Trophoblast cell (in vitro differentiated cells and primary cell): Measurements from ENCODE around the gene SCYGR7. TPM values are rescaled to one million over a fixed set of nuclear protein-coding genes. Genes with fewer than 3 reads are reported as not detected.

Source experiments
- DNase-seq, 2 donors: peaks; one replicate each; pipeline ENCODE4 v3.0.0-alpha.2; 2016
- H2AFZ ChIP-seq: 2 replicates; pipeline ENCODE4 v1.6.1; 2013; ENCODE audit warnings: low read length, moderate library complexity, mild to moderate bottlenecking; ENCODE audit not compliant: insufficient read depth, poor library complexity
- H2AK5ac ChIP-seq: 2 replicates; pipeline ENCODE4 v1.6.1; 2013; ENCODE audit warnings: mild to moderate bottlenecking, low read length
- H2BK120ac ChIP-seq: 2 replicates; pipeline ENCODE4 v1.6.1; 2013; ENCODE audit warnings: low read length, mild to moderate bottlenecking, moderate library complexity; ENCODE audit not compliant: insufficient read depth, poor library complexity
- H2BK12ac ChIP-seq: 2 replicates; pipeline ENCODE4 v1.6.1; 2013; ENCODE audit warnings: mild to moderate bottlenecking, low read length, moderate library complexity
- H2BK5ac ChIP-seq: 2 replicates; pipeline ENCODE4 v1.6.1; 2013; ENCODE audit warnings: low read length, low read depth, moderate library complexity, mild to moderate bottlenecking; ENCODE audit not compliant: poor library complexity
- H3K14ac ChIP-seq: 2 replicates; pipeline ENCODE4 v1.6.1; 2013; ENCODE audit warnings: mild to moderate bottlenecking, low read length
- H3K18ac ChIP-seq: 2 replicates; pipeline ENCODE4 v1.6.1; 2013; ENCODE audit warnings: mild to moderate bottlenecking, low read length
- H3K23ac ChIP-seq: 2 replicates; pipeline ENCODE4 v1.6.1; 2013; ENCODE audit warnings: low read length
- H3K27ac ChIP-seq: 2 replicates; pipeline ENCODE4 v1.5.1; 2013; ENCODE audit warnings: low read depth, mild to moderate bottlenecking, inconsistent platforms, low read length, moderate library complexity
- H3K27me3 ChIP-seq: 2 replicates; pipeline ENCODE4 v1.6.1; 2013; ENCODE audit warnings: inconsistent platforms, mild to moderate bottlenecking, low read length, moderate library complexity; ENCODE audit not compliant: insufficient read depth
- H3K36me3 ChIP-seq, 2 experiments: 1 replicate in 1 of 2; 2 replicates in 1 of 2; pipeline ENCODE4 v1.6.1; 2013; ENCODE audit warnings: low read length in 2 of 2, mild to moderate bottlenecking in 2 of 2, moderate library complexity in 1 of 2; ENCODE audit not compliant: insufficient read depth in 2 of 2, control insufficient read depth in 1 of 2
- H3K4ac ChIP-seq: 2 replicates; pipeline ENCODE4 v1.6.1; 2013; ENCODE audit warnings: low read depth, mild to moderate bottlenecking, low read length, moderate library complexity
- H3K4me1 ChIP-seq, 2 experiments: 1 replicate in 1 of 2; 2 replicates in 1 of 2; pipeline ENCODE4 v1.6.1; 2013; ENCODE audit warnings: low read length in 2 of 2, mild to moderate bottlenecking in 2 of 2, moderate library complexity in 1 of 2; ENCODE audit not compliant: insufficient read depth in 2 of 2, control insufficient read depth in 1 of 2
- H3K4me2 ChIP-seq: 2 replicates; pipeline ENCODE4 v1.6.1; 2013; ENCODE audit warnings: inconsistent platforms, mild to moderate bottlenecking, low read length, moderate library complexity
- H3K4me3 ChIP-seq: 2 replicates; pipeline ENCODE4 v1.5.1; 2013; ENCODE audit warnings: mild to moderate bottlenecking, low read depth, low read length, inconsistent platforms
- H3K79me1 ChIP-seq: one replicate; pipeline ENCODE4 v1.6.1; 2013; ENCODE audit warnings: low read length
- H3K79me2 ChIP-seq: 2 replicates; pipeline ENCODE4 v1.6.1; 2013; ENCODE audit warnings: low read length, mild to moderate bottlenecking; ENCODE audit not compliant: control insufficient read depth, insufficient read depth, poor library complexity
- H3K9ac ChIP-seq: 2 replicates; pipeline ENCODE4 v1.6.1; 2013; ENCODE audit warnings: mild to moderate bottlenecking, low read length
- H3K9me3 ChIP-seq: 2 replicates; pipeline ENCODE4 v1.6.1; 2013; ENCODE audit warnings: low read depth, mild to moderate bottlenecking, control low read depth, inconsistent platforms, low read length; ENCODE audit not compliant: insufficient read depth
- H4K12ac ChIP-seq: 2 replicates; pipeline ENCODE4 v1.6.1; 2013; ENCODE audit warnings: low read depth, mild to moderate bottlenecking, low read length, moderate library complexity
- H4K8ac ChIP-seq: 2 replicates; pipeline ENCODE4 v1.6.1; 2013; ENCODE audit warnings: low read depth, mild to moderate bottlenecking, low read length, moderate library complexity
- H4K91ac ChIP-seq: one replicate; pipeline ENCODE4 v1.6.1; 2013; ENCODE audit warnings: low read depth, mild to moderate bottlenecking, low read length, moderate library complexity
- WGBS: extraction: QIAGEN DNeasy Blood & Tissue Kit; methylation state at CpG from one replicate; pipeline ENCODE4 v1.1.7; 2013; ENCODE audit warnings: missing lambda C conversion rate; ENCODE audit not compliant: insufficient read length, insufficient coverage; ENCODE audit errors: extremely low coverage; 5-methylcytosine and 5-hydroxymethylcytosine counted together
- polyA plus RNA-seq: library from polyadenylated mRNA; stranded (reverse); fragments of 200-250 nt; gene quantifications from 2 replicates; pipeline ENCODE4 v1.2.3, GENCODE V29; 2013

Gene SCYGR7, protein sequence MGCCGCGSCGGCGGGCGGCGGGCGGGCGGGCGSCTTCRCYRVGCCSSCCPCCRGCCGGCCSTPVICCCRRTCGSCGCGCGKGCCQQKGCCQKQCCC
- not detected in 2 replicates for polyA plus RNA-seq

DNA sequence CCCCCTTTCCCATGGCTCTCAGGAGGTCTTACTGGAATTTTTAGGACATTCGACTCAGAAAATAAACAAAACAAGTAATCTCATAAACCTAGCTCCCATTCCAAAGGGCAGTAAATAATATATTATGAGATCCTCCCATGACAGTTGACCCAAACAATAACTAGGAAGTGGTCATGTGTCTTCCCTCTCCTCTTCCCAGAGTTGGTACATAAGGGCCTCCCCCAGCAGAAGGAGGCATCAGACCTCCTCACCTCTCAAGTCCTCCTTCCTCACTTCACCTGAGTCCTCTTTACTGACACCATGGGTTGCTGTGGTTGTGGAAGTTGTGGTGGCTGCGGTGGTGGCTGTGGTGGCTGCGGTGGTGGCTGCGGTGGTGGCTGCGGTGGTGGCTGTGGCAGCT is at the start of gene SCYGR7:
Gene SCYGR7, plus strand, starts transcription at position 301 of the 400 bp plus-strand sequence. Its CDS starts 0 bp downstream, at position 301.
- Histone ChIP-seq H3K18ac (no peak within 1 kb of the TSS), H3K23ac (no peak within 1 kb of the TSS), H3K9me3 (no peaks in the 10 kb centered on the region), H3K4me3 (no peak within 1 kb of the TSS), H2AFZ (no peak within 1 kb of the TSS), H3K4me2 (no peak within 1 kb of the TSS), H4K91ac (no peak within 1 kb of the TSS), H3K4ac (no peak within 1 kb of the TSS), H3K4me1 (no peaks in the 10 kb centered on the region), H4K12ac (no peak within 1 kb of the TSS), H3K36me3 (no peaks in the 10 kb centered on the region), H2BK5ac (no peak within 1 kb of the TSS), H2BK120ac (no peak within 1 kb of the TSS), H3K79me1 (no peaks in the 10 kb centered on the region), H3K27me3 (no peaks in the 10 kb centered on the region), H2AK5ac (no peak within 1 kb of the TSS), H3K9ac (no peak within 1 kb of the TSS), H2BK12ac (no peak within 1 kb of the TSS), H3K27ac (no peak within 1 kb of the TSS), H3K14ac (no peak within 1 kb of the TSS), H3K79me2 (no peaks in the 10 kb centered on the region), H4K8ac (no peak within 1 kb of the TSS)
- no peak for DNase-seq
- no CpG with 5 or more reads among the region's 5 CpGs for WGBS

DNA sequence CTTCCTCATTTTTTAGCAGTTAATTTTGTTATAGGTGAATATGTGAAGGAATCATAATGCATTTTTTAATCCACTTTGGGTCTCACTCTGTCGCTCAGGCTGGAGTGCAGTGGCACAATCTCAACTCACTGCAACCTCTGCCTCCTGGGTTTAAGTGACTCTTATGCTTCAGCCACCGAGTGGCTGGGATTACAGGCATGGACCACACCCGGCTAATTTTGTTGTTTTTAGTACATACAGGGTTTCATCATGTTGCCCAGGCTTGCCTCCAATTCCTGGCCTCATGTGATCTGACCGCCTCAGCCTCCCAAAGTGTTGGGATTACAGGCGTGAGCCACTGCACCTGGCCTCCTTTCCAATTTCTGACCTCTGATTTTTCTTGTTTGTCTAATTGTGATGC is 43.9 kb upstream of the SCYGR7 start:
- no peak overlapping the region for H4K12ac ChIP-seq
- H3K27ac ChIP-seq, result no peak overlapping the region
- no peak overlapping the region for H4K91ac ChIP-seq
- no peaks in the 10 kb centered on the region for H3K79me1 ChIP-seq
- peak in 1 of 2 donors; percentile 41 for DNase-seq
- H2AK5ac ChIP-seq, result no peak overlapping the region
- H2BK120ac ChIP-seq, result no peak overlapping the region
- no peak overlapping the region for H3K4ac ChIP-seq
- H2BK5ac ChIP-seq, result no peak overlapping the region
- H2BK12ac ChIP-seq, result no peak overlapping the region
- H3K4me2 ChIP-seq, result no peak overlapping the region
- no peaks in the 10 kb centered on the region for H3K4me1 ChIP-seq
- H3K9ac ChIP-seq, result no peak overlapping the region
- no peak overlapping the region for H3K23ac ChIP-seq
- no peak overlapping the region for H2AFZ ChIP-seq
- no peaks in the 10 kb centered on the region for H3K9me3 ChIP-seq
- H3K79me2 ChIP-seq, result no peaks in the 10 kb centered on the region
- no peak overlapping the region for H3K4me3 ChIP-seq
- no peak overlapping the region for H3K18ac ChIP-seq
- H3K14ac ChIP-seq, result no peak overlapping the region
- H3K27me3 ChIP-seq, result no peaks in the 10 kb centered on the region
- no peak overlapping the region for H4K8ac ChIP-seq
- peaks cover 4% of the 10 kb centered on the region in 2 experiments for H3K36me3 ChIP-seq
- no CpG with 5 or more reads among the region's 5 CpGs for WGBS

DNA sequence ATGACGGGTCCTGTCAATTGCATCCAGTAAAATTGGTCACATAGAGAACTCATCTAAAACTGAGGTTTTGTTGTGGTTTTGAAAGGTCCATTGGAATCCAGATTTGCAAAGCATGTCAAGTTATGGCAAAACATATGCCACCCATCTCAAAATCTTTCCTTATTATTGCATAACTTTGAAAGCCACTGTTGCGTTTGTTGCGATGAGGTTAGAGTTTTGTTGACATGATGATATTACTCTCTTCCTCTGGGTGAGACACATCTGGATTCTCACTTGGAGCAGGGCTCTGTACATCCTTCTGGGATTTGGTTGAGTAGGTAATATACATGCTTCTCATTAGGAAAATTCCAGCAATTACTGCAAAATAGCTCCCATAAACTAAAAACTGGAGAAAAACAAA is 40.9 kb upstream of the SCYGR7 start:
- no peak overlapping the region for H3K9ac ChIP-seq
- no peak overlapping the region for H3K23ac ChIP-seq

DNA sequence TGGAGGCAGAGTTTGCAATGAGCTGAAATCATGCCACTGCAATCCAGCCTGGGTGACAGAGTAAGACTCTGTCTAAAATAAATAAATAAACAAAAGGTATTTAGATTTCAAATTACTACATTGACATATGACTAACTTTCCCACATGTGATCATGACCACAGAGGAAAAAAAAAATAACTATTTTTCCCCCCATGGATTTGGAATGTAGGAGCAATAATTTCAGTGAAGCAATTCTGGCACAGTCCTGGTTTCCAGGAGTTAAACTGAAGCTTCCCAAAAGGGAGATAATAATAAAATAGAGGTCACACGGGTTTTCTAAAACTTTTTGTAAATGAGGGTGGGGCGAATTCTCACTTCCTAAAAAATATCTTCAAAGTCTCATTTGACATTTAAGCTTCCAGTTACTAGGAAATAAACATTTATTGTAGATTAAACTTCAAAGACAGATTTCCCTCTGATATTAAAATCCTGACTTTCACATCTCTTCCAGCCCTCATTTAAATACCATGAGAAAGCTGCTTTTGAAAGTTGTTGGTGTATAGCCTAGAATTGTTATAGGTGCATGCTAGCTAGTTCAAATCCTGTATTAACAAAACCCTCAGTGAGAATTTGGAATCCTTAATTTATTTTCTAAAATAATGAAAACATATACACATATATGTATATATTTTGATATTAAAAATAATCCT is 31.0 kb upstream of the SCYGR7 start:
- H2BK12ac ChIP-seq, result no peak overlapping the region
- H2AK5ac ChIP-seq, result no peak overlapping the region
- H4K12ac ChIP-seq, result no peak overlapping the region
- no peaks in the 10 kb centered on the region for H3K4me1 ChIP-seq
- no peaks in the 10 kb centered on the region for H3K79me2 ChIP-seq
- H3K18ac ChIP-seq, result no peak overlapping the region
- no peak overlapping the region for H3K4ac ChIP-seq
- no peak overlapping the region for H3K14ac ChIP-seq
- no peaks in the 10 kb centered on the region for H3K27me3 ChIP-seq
- H2AFZ ChIP-seq, result no peak overlapping the region
- no peak overlapping the region for H3K4me3 ChIP-seq
- no peak overlapping the region for H3K4me2 ChIP-seq
- H2BK120ac ChIP-seq, result no peak overlapping the region
- H3K9me3 ChIP-seq, result peaks cover 1% of the 10 kb centered on the region
- no peak overlapping the region for H3K23ac ChIP-seq
- H3K79me1 ChIP-seq, result peaks cover 2% of the 10 kb centered on the region
- H4K8ac ChIP-seq, result no peak overlapping the region
- DNase-seq, result no peak
- H3K36me3 ChIP-seq, result peaks cover 5 to 8% of the 10 kb centered on the region in 2 experiments
- no peak overlapping the region for H4K91ac ChIP-seq
- H3K27ac ChIP-seq, result no peak overlapping the region
- WGBS, result no CpG with 5 or more reads among the region's 2 CpGs
- no peak overlapping the region for H3K9ac ChIP-seq
- H2BK5ac ChIP-seq, result no peak overlapping the region

More for the DNA sequence above, 40.9 kb upstream of the SCYGR7 start:
- H2BK12ac ChIP-seq, result no peak overlapping the region
- no peak overlapping the region for H4K8ac ChIP-seq
- DNase-seq, result peak in 1 of 2 donors; percentile 31
- no peak overlapping the region for H3K4ac ChIP-seq
- no peak overlapping the region for H2AFZ ChIP-seq
- H2BK5ac ChIP-seq, result no peak overlapping the region
- no peaks in the 10 kb centered on the region for H3K79me1 ChIP-seq
- no peak overlapping the region for H4K12ac ChIP-seq
- no peaks in the 10 kb centered on the region for H3K27me3 ChIP-seq
- no CpG with 5 or more reads among the region's 3 CpGs for WGBS
- H3K4me3 ChIP-seq, result no peak overlapping the region
- no peak overlapping the region for H3K14ac ChIP-seq
- no peaks in the 10 kb centered on the region for H3K79me2 ChIP-seq
- H3K36me3 ChIP-seq, result peaks cover 4% of the 10 kb centered on the region in 2 experiments
- no peak overlapping the region for H3K27ac ChIP-seq
- no peak overlapping the region for H3K18ac ChIP-seq
- no peaks in the 10 kb centered on the region for H3K4me1 ChIP-seq
- no peak overlapping the region for H3K4me2 ChIP-seq
- H3K9me3 ChIP-seq, result no peaks in the 10 kb centered on the region
- no peak overlapping the region for H4K91ac ChIP-seq
- H2AK5ac ChIP-seq, result no peak overlapping the region
- H2BK120ac ChIP-seq, result no peak overlapping the region
